Esophagus muscularis mucosa (tissue), 4 donors: ENCODE results near the gene ZNF711. TPM values are rescaled to one million over a fixed set of nuclear protein-coding genes. Genes with fewer than 3 reads are reported as not detected.

Experiments
- DNase-seq: peaks from one replicate; pipeline ENCODE4 v3.0.0-alpha.2; 2017; ENCODE audit errors: extremely low spot score
- H3K27ac ChIP-seq, 4 donors: fragments of 200-600 bp; sonication (generic); replicated peaks in 1 of 4; 1 replicate in 3 of 4; 2 replicates in 1 of 4; pipeline ENCODE4 v1.5.1; 2016 to 2019; ENCODE audit warnings: mild to moderate bottlenecking in 1 of 4
- H3K27me3 ChIP-seq, 4 donors: fragments of 200-600 bp; sonication (generic); one replicate each; pipeline versions ENCODE4 v1.5.1 to v1.6.0; 2016 to 2019
- H3K36me3 ChIP-seq, 4 donors: fragments of 200-600 bp; sonication (generic); one replicate each; pipeline ENCODE4 v1.5.1; 2016 to 2019
- H3K4me1 ChIP-seq, 4 donors: fragments of 200-600 bp; sonication (generic); one replicate each; pipeline ENCODE4 v1.5.1; 2016 to 2019
- H3K4me3 ChIP-seq, 4 donors: fragments of 200-600 bp; sonication (generic); 1 replicate in 2 of 4; 2 replicates in 2 of 4; pipeline ENCODE4 v1.5.1; 2016 to 2019; ENCODE audit warnings: mild to moderate bottlenecking in 4 of 4, moderate library complexity in 1 of 4
- H3K9me3 ChIP-seq, 4 donors: fragments of 200-600 bp; sonication (generic); 1 replicate in 3 of 4; 2 replicates in 1 of 4; pipeline ENCODE4 v1.5.1; 2016 to 2019
- EP300 ChIP-seq: sonication (generic); formaldehyde crosslinking; IDR thresholded peaks from one replicate; pipeline ENCODE4 v1.6.1; 2017; ENCODE audit warnings: antibody characterized with exemption
- POLR2A ChIP-seq: fragments of 450-650 bp; IDR thresholded peaks from one replicate; pipeline ENCODE4 v1.6.1; 2017; ENCODE audit warnings: antibody characterized with exemption, moderate library complexity, mild to moderate bottlenecking, low read depth
- POLR2AphosphoS5 ChIP-seq, 2 donors: sonication (generic); formaldehyde crosslinking; IDR thresholded peaks; one replicate each; pipeline ENCODE4 v1.6.1; 2017; ENCODE audit warnings: antibody characterized with exemption in 2 of 2
- WGBS: methylation state at CpG from one replicate; pipeline ENCODE4 v1.1.5; 2018; 5-methylcytosine and 5-hydroxymethylcytosine counted together
- intact Hi-C: fragments of 100-400 bp; cut with DNase I; formaldehyde crosslinking; loops from one replicate; pipeline ENCODE4 v1.15.1; 2023
- total RNA-seq, 4 donors: library from RNA; depleted of rRNA; stranded (reverse); fragments of >200 nt; gene quantifications; one replicate each; pipeline versions ENCODE4 v1.1.0 to v1.2.1, GENCODE V29; 2016
- TF ChIP-seq, protein P1 (sequence below), 3 experiments: fragments of 200-600 bp in 2 of 3; fragments of 450-650 bp in 1 of 3; sonication (generic) in 2 of 3; IDR thresholded peaks; one replicate each; pipeline ENCODE4 v1.5.1; 2017 to 2019; ENCODE audit warnings: antibody characterized with exemption in 3 of 3, mild to moderate bottlenecking in 2 of 3, moderate library complexity in 1 of 3

ZNF711 gene
- under 1 TPM; 0.50 to 0.86 (median 0.80) TPM for total RNA-seq

DNA sequence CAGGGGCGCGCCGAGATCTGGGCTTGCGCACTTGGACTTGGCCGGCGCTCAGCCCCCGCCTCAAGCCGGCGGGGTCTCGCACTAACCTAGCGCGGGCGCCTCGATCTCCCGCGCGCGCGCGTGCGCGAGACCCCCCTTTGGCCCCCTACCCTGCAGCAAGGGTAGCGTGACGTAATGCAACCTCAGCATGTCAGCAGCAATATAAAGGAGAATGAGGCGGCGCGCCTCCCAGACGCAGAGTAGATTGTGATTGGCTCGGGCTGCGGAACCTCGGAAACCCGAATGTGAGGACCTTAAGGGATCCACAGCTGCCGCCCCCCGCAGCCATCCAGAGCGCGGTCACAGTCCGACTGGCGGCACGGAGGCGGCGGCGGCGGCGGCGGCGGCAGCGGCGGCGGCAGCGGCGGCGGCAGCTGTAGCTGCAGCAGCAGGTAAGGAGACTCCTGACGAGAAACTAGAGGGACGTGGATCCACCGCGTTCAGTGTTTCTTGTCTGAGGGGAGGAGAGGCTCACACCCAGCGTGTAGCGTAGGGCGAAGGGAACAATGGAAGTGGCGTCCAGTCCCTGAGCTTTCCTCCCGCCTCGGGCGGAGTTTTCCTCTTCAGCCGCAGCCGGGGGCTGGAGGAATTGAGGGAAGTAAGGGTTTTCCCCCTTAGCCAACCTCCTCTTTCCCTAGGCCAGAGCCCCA is at the start of gene ZNF711, which contains the start of gene SATL1:
ZNF711 (plus strand) TSS at position 231 of the 689 bp plus-strand sequence. CDS start 3,582 bp downstream, outside the sequence.
SATL1 (minus strand) TSS at position 19 of the 689 bp plus-strand sequence. CDS start 134,811 bp downstream, outside the sequence.
- intact Hi-C loops: no loop called here
- Histone ChIP-seq H3K27me3 (peaks cover 0 to 5% (median 0%) of the 10 kb centered on the region in 4 donors), H3K36me3 (no peaks in the 10 kb centered on the region), H3K27ac (peak within 1 kb of the TSS in 1 of 4 donors; percentile 22), H3K4me1 (peaks cover 0 to 9% (median 0%) of the 10 kb centered on the region in 4 donors), H3K4me3 (peak within 1 kb of the TSS; percentile 55 to 65 (median 56)), H3K9me3 (no peaks in the 10 kb centered on the region)
- 27% methylated on average over 34 of the region's 65 CpGs for WGBS
- TF ChIP-seq POLR2AphosphoS5 (IDR thresholded peaks at IDR 0.05): no peak
- TF ChIP-seq EP300: no peak
- TF ChIP-seq, protein P1, sequence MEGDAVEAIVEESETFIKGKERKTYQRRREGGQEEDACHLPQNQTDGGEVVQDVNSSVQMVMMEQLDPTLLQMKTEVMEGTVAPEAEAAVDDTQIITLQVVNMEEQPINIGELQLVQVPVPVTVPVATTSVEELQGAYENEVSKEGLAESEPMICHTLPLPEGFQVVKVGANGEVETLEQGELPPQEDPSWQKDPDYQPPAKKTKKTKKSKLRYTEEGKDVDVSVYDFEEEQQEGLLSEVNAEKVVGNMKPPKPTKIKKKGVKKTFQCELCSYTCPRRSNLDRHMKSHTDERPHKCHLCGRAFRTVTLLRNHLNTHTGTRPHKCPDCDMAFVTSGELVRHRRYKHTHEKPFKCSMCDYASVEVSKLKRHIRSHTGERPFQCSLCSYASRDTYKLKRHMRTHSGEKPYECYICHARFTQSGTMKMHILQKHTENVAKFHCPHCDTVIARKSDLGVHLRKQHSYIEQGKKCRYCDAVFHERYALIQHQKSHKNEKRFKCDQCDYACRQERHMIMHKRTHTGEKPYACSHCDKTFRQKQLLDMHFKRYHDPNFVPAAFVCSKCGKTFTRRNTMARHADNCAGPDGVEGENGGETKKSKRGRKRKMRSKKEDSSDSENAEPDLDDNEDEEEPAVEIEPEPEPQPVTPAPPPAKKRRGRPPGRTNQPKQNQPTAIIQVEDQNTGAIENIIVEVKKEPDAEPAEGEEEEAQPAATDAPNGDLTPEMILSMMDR (IDR thresholded peaks at IDR 0.05): no peak
- TF ChIP-seq POLR2A: no peak
- DNase-seq: no peak

GRCh38 chrX:85196319-85196718 is 47.5 kb upstream of the ZNF711 start:
- no peak for DNase-seq
- 74% methylated on average over 1 of the region's 1 CpG for WGBS
- Histone ChIP-seq H3K9me3 (no peaks in the 10 kb centered on the region), H3K27me3 (no peaks in the 10 kb centered on the region), H3K4me1 (no peaks in the 10 kb centered on the region), H3K27ac (no peak overlapping the region), H3K4me3 (no peak overlapping the region), H3K36me3 (no peaks in the 10 kb centered on the region)
- intact Hi-C loops: no loop called here
- no peak for TF ChIP-seq POLR2A
- TF ChIP-seq EP300: no peak

DNA sequence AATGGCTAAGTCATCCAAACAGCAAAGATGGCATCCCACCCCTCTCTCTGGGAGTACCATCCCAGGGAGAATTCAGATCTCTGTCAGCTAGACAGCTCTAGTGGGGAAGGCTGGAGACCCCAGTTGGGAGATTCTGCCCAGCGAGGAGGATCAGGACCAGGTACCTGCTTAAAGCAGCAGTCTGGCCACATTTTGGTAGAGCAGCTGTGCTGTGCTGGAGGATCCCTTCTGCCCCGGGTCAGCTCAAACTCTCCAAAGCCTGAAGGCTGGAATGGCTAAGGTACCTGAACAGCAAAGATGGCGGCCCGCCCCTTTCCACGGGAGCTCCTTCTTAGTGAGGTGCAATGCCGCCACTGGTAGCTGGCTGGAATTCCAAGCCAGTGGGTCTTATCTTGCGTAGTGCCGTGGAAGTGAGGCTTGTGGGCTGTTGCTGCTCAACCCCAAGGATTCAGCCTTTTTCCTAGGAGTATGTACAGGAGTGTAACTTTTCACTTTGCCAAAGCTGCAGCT is 40.3 kb upstream of the ZNF711 start:
- H3K27me3 ChIP-seq: no peaks in the 10 kb centered on the region
- no peak for DNase-seq
- no peaks in the 10 kb centered on the region for H3K9me3 ChIP-seq
- no peaks in the 10 kb centered on the region for H3K36me3 ChIP-seq
- no peak overlapping the region for H3K27ac ChIP-seq
- WGBS: 86% methylated on average over 6 of the region's 8 CpGs
- intact Hi-C loops: no loop called here
- H3K4me3 ChIP-seq: no peak overlapping the region
- TF ChIP-seq EP300: no peak
- TF ChIP-seq POLR2A: no peak
- TF ChIP-seq, protein P1 (IDR thresholded peaks at IDR 0.05): no peak
- no peak for TF ChIP-seq POLR2AphosphoS5 (IDR thresholded peaks at IDR 0.05)
- H3K4me1 ChIP-seq: no peaks in the 10 kb centered on the region

DNA sequence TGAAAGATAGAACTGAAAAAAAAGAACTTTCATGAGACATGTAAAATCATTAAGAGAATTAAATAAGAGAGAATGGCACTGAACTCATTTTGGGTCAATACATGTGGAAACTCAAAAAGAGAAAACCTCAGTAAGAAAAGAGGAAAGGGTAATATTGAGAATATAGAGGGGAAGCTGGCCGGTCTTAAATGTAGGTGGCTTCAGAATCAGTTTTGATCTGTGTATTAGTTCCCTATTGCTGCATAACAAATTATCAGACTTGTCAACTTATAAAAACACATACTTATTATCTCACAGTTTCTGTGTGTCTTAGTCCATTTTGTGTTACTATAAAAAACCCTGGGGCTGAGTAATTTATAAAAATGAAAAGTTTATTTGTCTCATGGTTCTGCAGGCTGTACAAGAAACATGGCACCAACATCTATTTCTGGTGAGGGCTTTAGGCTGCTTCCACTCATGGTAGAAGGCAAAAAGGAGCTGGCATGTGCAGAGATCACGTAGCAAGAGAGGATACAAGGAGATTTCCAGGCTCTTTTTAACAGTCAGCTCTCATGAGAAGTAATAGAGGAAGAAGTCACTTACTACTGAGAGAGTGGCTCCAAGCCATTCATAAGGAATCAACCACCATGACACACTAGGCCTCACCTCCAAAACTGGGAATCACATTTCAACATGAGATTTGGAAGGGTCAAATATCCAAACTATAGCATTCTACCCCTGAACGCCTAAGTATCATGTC is 29.8 kb upstream of the ZNF711 start:
- DNase-seq: no peak
- H3K36me3 ChIP-seq: no peaks in the 10 kb centered on the region
- H3K27ac ChIP-seq: no peak overlapping the region
- no peak overlapping the region for H3K4me3 ChIP-seq
- no peaks in the 10 kb centered on the region for H3K4me1 ChIP-seq
- 69% methylated on average over 3 of the region's 3 CpGs for WGBS
- TF ChIP-seq, protein P1 (IDR thresholded peaks at IDR 0.05): no peak
- no peak for TF ChIP-seq EP300
- no peak for TF ChIP-seq POLR2A
- no peak for TF ChIP-seq POLR2AphosphoS5 (IDR thresholded peaks at IDR 0.05)
- no peaks in the 10 kb centered on the region for H3K9me3 ChIP-seq
- intact Hi-C loops: no loop called here
- H3K27me3 ChIP-seq: no peaks in the 10 kb centered on the region

DNA sequence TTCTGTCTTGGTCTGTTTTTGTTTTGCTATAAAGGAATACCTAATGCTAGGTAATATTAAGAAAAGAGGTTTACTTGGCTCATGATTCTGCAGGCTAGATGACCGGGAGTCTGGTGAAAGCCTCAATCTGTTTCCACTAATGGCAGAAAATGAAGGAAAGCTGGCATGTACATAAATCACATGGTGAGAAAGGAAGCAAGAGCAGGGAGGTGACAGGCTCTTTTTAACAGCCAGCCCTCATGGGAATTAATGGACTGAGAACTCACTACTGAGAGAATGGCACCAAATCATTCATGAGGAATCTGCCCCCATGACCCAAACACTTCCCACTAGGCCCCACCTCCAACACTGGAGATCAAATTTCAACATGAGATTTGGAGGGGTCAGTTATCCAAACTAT is 27.8 kb upstream of the ZNF711 start:
- WGBS: 67% methylated on average over 1 of the region's 1 CpG
- Histone ChIP-seq H3K4me3 (no peak overlapping the region), H3K27ac (no peak overlapping the region), H3K4me1 (no peaks in the 10 kb centered on the region), H3K36me3 (no peaks in the 10 kb centered on the region), H3K9me3 (no peaks in the 10 kb centered on the region), H3K27me3 (no peaks in the 10 kb centered on the region)
- TF ChIP-seq EP300: no peak
- TF ChIP-seq POLR2AphosphoS5 (IDR thresholded peaks at IDR 0.05): no peak
- TF ChIP-seq, protein P1 (IDR thresholded peaks at IDR 0.05): no peak
- no peak for DNase-seq
- intact Hi-C loops: no loop called here
